H9 (cell line): ENCODE data around the gene PCDH10. TPM values are rescaled to one million over a fixed set of nuclear protein-coding genes. Genes with fewer than 3 reads are reported as not detected.

ENCODE experiments used
- DNase-seq: peaks from one replicate; pipeline ENCODE4 v3.0.0-alpha.2; 2017
- H2AFZ ChIP-seq: one replicate; pipeline ENCODE4 v1.6.1; 2013; ENCODE audit warnings: mild to moderate bottlenecking, low read length, control low read depth, moderate library complexity
- H2AK5ac ChIP-seq: 2 replicates; pipeline ENCODE4 v1.6.1; 2013; ENCODE audit warnings: low read length, control low read depth, mixed read lengths; ENCODE audit not compliant: insufficient read length
- H2BK120ac ChIP-seq: one replicate; pipeline ENCODE4 v1.6.1; 2013; ENCODE audit warnings: low read depth, mild to moderate bottlenecking, low read length, control low read depth, inconsistent platforms; ENCODE audit not compliant: poor library complexity, severe bottlenecking
- H2BK12ac ChIP-seq: 2 replicates; pipeline ENCODE4 v1.6.1; 2013; ENCODE audit warnings: low read length, control low read depth, mixed read lengths, low read depth; ENCODE audit not compliant: insufficient read length
- H2BK15ac ChIP-seq: 2 replicates; pipeline ENCODE4 v1.6.1; 2013; ENCODE audit warnings: low read depth, low read length, control low read depth
- H2BK20ac ChIP-seq: one replicate; pipeline ENCODE4 v1.6.1; 2013; ENCODE audit warnings: low read depth, mild to moderate bottlenecking, low read length, control low read depth, inconsistent platforms; ENCODE audit not compliant: poor library complexity, severe bottlenecking
- H2BK5ac ChIP-seq: 2 replicates; pipeline ENCODE4 v1.6.1; 2013; ENCODE audit warnings: low read length, control low read depth, mixed read lengths; ENCODE audit not compliant: insufficient read length
- H3K14ac ChIP-seq: 2 replicates; pipeline ENCODE4 v1.6.1; 2013; ENCODE audit warnings: low read length, control low read depth; ENCODE audit not compliant: insufficient read depth
- H3K18ac ChIP-seq: 2 replicates; pipeline ENCODE4 v1.6.1; 2013; ENCODE audit warnings: low read depth, mild to moderate bottlenecking, mixed read lengths, low read length, control low read depth; ENCODE audit not compliant: insufficient read length
- H3K23ac ChIP-seq: 2 replicates; pipeline ENCODE4 v1.6.1; 2013; ENCODE audit warnings: low read length, control low read depth, mixed read lengths, low read depth; ENCODE audit not compliant: insufficient read length
- H3K23me2 ChIP-seq: 2 replicates; pipeline ENCODE4 v1.6.1; 2013; ENCODE audit warnings: low read depth, mild to moderate bottlenecking, mixed read lengths, low read length, control low read depth; ENCODE audit not compliant: insufficient read length, poor library complexity, severe bottlenecking
- H3K27ac ChIP-seq: 2 replicates; pipeline ENCODE4 v1.5.1; 2013; ENCODE audit warnings: low read length, control low read depth, mixed read lengths, low read depth; ENCODE audit not compliant: insufficient read length
- H3K27me3 ChIP-seq: 2 replicates; pipeline ENCODE4 v1.6.1; 2013; ENCODE audit warnings: low read length, control low read depth, inconsistent platforms; ENCODE audit not compliant: insufficient read depth
- H3K4ac ChIP-seq: 2 replicates; pipeline ENCODE4 v1.6.1; 2013; ENCODE audit warnings: low read depth, mild to moderate bottlenecking, control low read depth, inconsistent platforms, low read length, moderate library complexity
- H3K4me1 ChIP-seq: 2 replicates; pipeline ENCODE4 v1.6.1; 2013; ENCODE audit warnings: low read length, control low read depth, inconsistent platforms; ENCODE audit not compliant: insufficient read depth
- H3K4me2 ChIP-seq: 2 replicates; pipeline ENCODE4 v1.6.1; 2013; ENCODE audit warnings: low read length, control low read depth, mixed read lengths; ENCODE audit not compliant: insufficient read length, insufficient read depth
- H3K56ac ChIP-seq: 2 replicates; pipeline ENCODE4 v1.6.1; 2013; ENCODE audit warnings: low read depth, mild to moderate bottlenecking, mixed read lengths, low read length, control low read depth; ENCODE audit not compliant: insufficient read length
- H3K79me1 ChIP-seq: 2 replicates; pipeline ENCODE4 v1.6.1; 2013; ENCODE audit warnings: low read depth, mild to moderate bottlenecking, moderate library complexity, low read length, control low read depth, inconsistent platforms; ENCODE audit not compliant: insufficient read depth, poor library complexity, severe bottlenecking
- H3K79me2 ChIP-seq: 2 replicates; pipeline ENCODE4 v1.6.1; 2013; ENCODE audit warnings: low read length, control low read depth, inconsistent platforms; ENCODE audit not compliant: insufficient read depth
- H3K9ac ChIP-seq: 2 replicates; pipeline ENCODE4 v1.6.1; 2013; ENCODE audit warnings: low read length, control low read depth, mixed read lengths; ENCODE audit not compliant: insufficient read length; ENCODE audit errors: extremely low read depth
- H3K9me3 ChIP-seq: one replicate; pipeline ENCODE4 v1.6.1; 2013; ENCODE audit warnings: low read depth, low read length, inconsistent platforms; ENCODE audit not compliant: control insufficient read depth
- H3T11ph ChIP-seq: one replicate; pipeline ENCODE4 v1.6.1; 2013; ENCODE audit warnings: mild to moderate bottlenecking, low read length, control low read depth, inconsistent platforms
- H4K20me1 ChIP-seq: one replicate; pipeline ENCODE4 v1.6.1; 2013; ENCODE audit not compliant: control insufficient read depth, insufficient read length, insufficient read depth
- H4K5ac ChIP-seq: 2 replicates; pipeline ENCODE4 v1.6.1; 2013; ENCODE audit warnings: low read depth, mild to moderate bottlenecking, mixed read lengths, low read length, control low read depth; ENCODE audit not compliant: insufficient read length
- H4K8ac ChIP-seq: replicated peaks from 2 replicates; pipeline ENCODE4 v1.6.1; 2013; ENCODE audit warnings: low read length, control low read depth, mixed read lengths, low read depth; ENCODE audit not compliant: insufficient read length
- H4K91ac ChIP-seq: 2 replicates; pipeline ENCODE4 v1.6.1; 2013; ENCODE audit warnings: low read depth, mild to moderate bottlenecking, moderate library complexity, mixed read lengths, low read length, control low read depth; ENCODE audit not compliant: insufficient read length
- H3K27ac Mint-ChIP-seq, 3 experiments: 2 replicates in 2 of 3; 3 replicates in 1 of 3; pipeline ENCODE4 v1.8.0; 2020 to 2021; ENCODE audit warnings: mixed read lengths in 3 of 3, mild to moderate bottlenecking in 1 of 3, moderate library complexity in 1 of 3
- H3K27me3 Mint-ChIP-seq: 2 replicates; pipeline ENCODE4 v1.8.0; 2021; ENCODE audit warnings: low read depth, mild to moderate bottlenecking, moderate library complexity, mixed read lengths
- H3K36me3 Mint-ChIP-seq, 3 experiments: 2 replicates in 2 of 3; 3 replicates in 1 of 3; pipeline ENCODE4 v1.8.0; 2020 to 2021; ENCODE audit warnings: low read depth in 3 of 3, mixed read lengths in 3 of 3; ENCODE audit not compliant: insufficient read depth in 1 of 3
- H3K4me1 Mint-ChIP-seq, 2 experiments: 2 replicates each; pipeline ENCODE4 v1.8.0; 2020; ENCODE audit warnings: mixed read lengths in 2 of 2
- H3K4me3 Mint-ChIP-seq, 2 experiments: 2 replicates in 1 of 2; 3 replicates in 1 of 2; pipeline ENCODE4 v1.8.0; 2020 to 2021; ENCODE audit warnings: mild to moderate bottlenecking in 2 of 2, mixed read lengths in 2 of 2, moderate library complexity in 1 of 2
- H3K9me3 Mint-ChIP-seq, 2 experiments: 2 replicates in 1 of 2; 3 replicates in 1 of 2; pipeline ENCODE4 v1.8.0; 2020; ENCODE audit warnings: mild to moderate bottlenecking in 2 of 2, mixed read lengths in 2 of 2, moderate library complexity in 1 of 2
- WGBS: extraction: QIAGEN DNeasy Blood & Tissue Kit; methylation state at CpG from one replicate; pipeline ENCODE4 v1.1.7; 2013; ENCODE audit warnings: missing lambda C conversion rate, low lambda C conversion rate, mixed read lengths; ENCODE audit not compliant: insufficient read length; ENCODE audit errors: extremely low coverage; 5-methylcytosine and 5-hydroxymethylcytosine counted together
- total RNA-seq: library from RNA; stranded (reverse); gene quantifications from 2 replicates; pipeline ENCODE4 v1.2.1, GENCODE V29; 2021
- TF ChIP-seq, protein P1 (sequence below): fragments of 200-600 bp; sonication (generic); conservative IDR thresholded peaks from 3 replicates; pipeline ENCODE4 v1.8.0; 2021; ENCODE audit warnings: antibody characterized with exemption, mild to moderate bottlenecking

Gene PCDH10
- total RNA-seq, 1 experiment from 2014 or later, result 8.1 TPM

DNA sequence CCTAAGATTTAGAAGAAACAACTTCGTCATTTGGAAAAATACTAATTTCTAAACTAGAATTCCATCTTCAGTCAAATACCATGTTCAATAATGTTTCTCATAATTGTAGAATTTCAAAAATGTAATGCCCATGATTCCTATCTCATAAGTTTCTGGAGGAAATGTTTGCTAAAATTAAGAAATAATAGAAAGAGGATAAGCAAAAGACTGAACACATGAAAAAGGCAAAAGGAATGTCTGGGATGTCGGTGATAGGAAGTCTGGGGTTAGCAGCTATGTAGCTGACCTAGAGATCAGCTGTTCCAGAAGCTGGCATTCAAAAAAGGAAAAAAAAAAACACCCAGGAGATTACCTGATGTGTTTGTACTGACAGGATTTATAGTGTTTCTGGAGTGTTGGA, 18.9 kb upstream of the PCDH10 start:
- H3K4me1 Mint-ChIP-seq, result peaks cover 32 to 36% of the 10 kb centered on the region in 2 experiments
- H3K23ac ChIP-seq, result no peak overlapping the region
- DNase-seq, result no peak
- H2BK12ac ChIP-seq, result no peak overlapping the region
- H3K27ac ChIP-seq, result no peak overlapping the region
- no peak overlapping the region for H2BK5ac ChIP-seq
- no peak overlapping the region for H3K9ac ChIP-seq
- H3K56ac ChIP-seq, result no peak overlapping the region
- no peak overlapping the region for H3K4me2 ChIP-seq
- H3T11ph ChIP-seq, result no peak overlapping the region
- H2AFZ ChIP-seq, result no peak overlapping the region
- H3K79me2 ChIP-seq, result no peaks in the 10 kb centered on the region
- no peaks in the 10 kb centered on the region for H3K27me3 Mint-ChIP-seq
- H3K18ac ChIP-seq, result no peak overlapping the region
- no peak overlapping the region for H2BK15ac ChIP-seq
- no peak overlapping the region for H3K4ac ChIP-seq
- peaks cover 0 to 4% of the 10 kb centered on the region in 2 experiments; a peak in 2 of 5 replicates for H3K9me3 Mint-ChIP-seq
- H4K5ac ChIP-seq, result no peak overlapping the region
- no CpG with 5 or more reads among the region's 2 CpGs for WGBS
- H3K4me1 ChIP-seq, result no peaks in the 10 kb centered on the region
- no peak overlapping the region for H2AK5ac ChIP-seq
- H2BK120ac ChIP-seq, result no peak overlapping the region
- H3K23me2 ChIP-seq, result no peaks in the 10 kb centered on the region
- H2BK20ac ChIP-seq, result no peak overlapping the region
- H3K9me3 ChIP-seq, result no peaks in the 10 kb centered on the region
- TF ChIP-seq, protein P1, sequence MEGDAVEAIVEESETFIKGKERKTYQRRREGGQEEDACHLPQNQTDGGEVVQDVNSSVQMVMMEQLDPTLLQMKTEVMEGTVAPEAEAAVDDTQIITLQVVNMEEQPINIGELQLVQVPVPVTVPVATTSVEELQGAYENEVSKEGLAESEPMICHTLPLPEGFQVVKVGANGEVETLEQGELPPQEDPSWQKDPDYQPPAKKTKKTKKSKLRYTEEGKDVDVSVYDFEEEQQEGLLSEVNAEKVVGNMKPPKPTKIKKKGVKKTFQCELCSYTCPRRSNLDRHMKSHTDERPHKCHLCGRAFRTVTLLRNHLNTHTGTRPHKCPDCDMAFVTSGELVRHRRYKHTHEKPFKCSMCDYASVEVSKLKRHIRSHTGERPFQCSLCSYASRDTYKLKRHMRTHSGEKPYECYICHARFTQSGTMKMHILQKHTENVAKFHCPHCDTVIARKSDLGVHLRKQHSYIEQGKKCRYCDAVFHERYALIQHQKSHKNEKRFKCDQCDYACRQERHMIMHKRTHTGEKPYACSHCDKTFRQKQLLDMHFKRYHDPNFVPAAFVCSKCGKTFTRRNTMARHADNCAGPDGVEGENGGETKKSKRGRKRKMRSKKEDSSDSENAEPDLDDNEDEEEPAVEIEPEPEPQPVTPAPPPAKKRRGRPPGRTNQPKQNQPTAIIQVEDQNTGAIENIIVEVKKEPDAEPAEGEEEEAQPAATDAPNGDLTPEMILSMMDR, result no peak
- H4K20me1 ChIP-seq, result no peaks in the 10 kb centered on the region
- no peak overlapping the region for H3K14ac ChIP-seq
- H3K4me3 Mint-ChIP-seq, result no peak overlapping the region
- no peak overlapping the region for H4K8ac ChIP-seq
- H3K27ac Mint-ChIP-seq, result peak overlapping the region; percentile 13 to 28 (median 20); a peak in 3 of 7 replicates
- H3K36me3 Mint-ChIP-seq, result peaks cover 0 to 6% (median 0%) of the 10 kb centered on the region in 3 experiments; a peak in 2 of 7 replicates
- H3K79me1 ChIP-seq, result no peaks in the 10 kb centered on the region
- H3K27me3 ChIP-seq, result no peaks in the 10 kb centered on the region
- H4K91ac ChIP-seq, result no peak overlapping the region
